IPS-15b (cell line): ENCODE results near the gene KRT82.
"Not testable (repeated sequence)": the region's sequence is repeated elsewhere in the genome, so short reads cannot be mapped to it uniquely, and the experiment has no call there.

ENCODE experiments used
- H3K27me3 ChIP-seq: one replicate; pipeline ENCODE4 v1.6.1; 2013; ENCODE audit warnings: low read length; ENCODE audit not compliant: control insufficient read depth, insufficient read depth
- H3K36me3 ChIP-seq: one replicate; pipeline ENCODE4 v1.6.1; 2013; ENCODE audit warnings: low read length; ENCODE audit not compliant: control insufficient read depth, insufficient read depth
- H3K4me1 ChIP-seq: one replicate; pipeline ENCODE4 v1.6.1; 2013; ENCODE audit warnings: mild to moderate bottlenecking, low read length; ENCODE audit not compliant: control insufficient read depth, insufficient read depth
- H3K4me3 ChIP-seq: one replicate; pipeline ENCODE4 v1.5.1; 2013; ENCODE audit warnings: low read depth, low read length
- H3K9ac ChIP-seq: one replicate; pipeline ENCODE4 v1.6.1; 2013; ENCODE audit warnings: low read depth, mild to moderate bottlenecking, low read length
- H3K9me3 ChIP-seq: one replicate; pipeline ENCODE4 v1.6.1; 2013; ENCODE audit warnings: mild to moderate bottlenecking, low read length; ENCODE audit not compliant: control insufficient read depth, insufficient read depth

Gene KRT82

GRCh38 chr12:52352951-52353350 lies 53.2 kb downstream of the KRT82 start:
- Histone ChIP-seq H3K9me3 (no peaks in the 10 kb centered on the region), H3K36me3 (no peaks in the 10 kb centered on the region), H3K27me3 (peaks cover 2% of the 10 kb centered on the region), H3K9ac (no peak overlapping the region), H3K4me1 (no peaks in the 10 kb centered on the region), H3K4me3 (no peak overlapping the region)

GRCh38 chr12:52351196-52352059 lies 54.7 kb downstream of the KRT82 start:
- no peak overlapping the region for H3K4me3 ChIP-seq
- no peak overlapping the region for H3K9ac ChIP-seq
- no peaks in the 10 kb centered on the region for H3K36me3 ChIP-seq
- no peaks in the 10 kb centered on the region for H3K4me1 ChIP-seq
- no peaks in the 10 kb centered on the region for H3K9me3 ChIP-seq
- H3K27me3 ChIP-seq, result peaks cover 2% of the 10 kb centered on the region

- Histone ChIP-seq H3K4me3 (no peak overlapping the region), H3K4me1 (no peaks in the 10 kb centered on the region)
Observed at GRCh38 chr12:52350786-52351185, 55.3 kb downstream of the KRT82 start.

GRCh38 chr12:52350021-52350620 lies 56.0 kb downstream of the KRT82 start:
- no peaks in the 10 kb centered on the region for H3K36me3 ChIP-seq
- H3K4me3 ChIP-seq, result no peak overlapping the region
- no peaks in the 10 kb centered on the region for H3K9me3 ChIP-seq
- H3K4me1 ChIP-seq, result no peaks in the 10 kb centered on the region
- H3K27me3 ChIP-seq, result peaks cover 2% of the 10 kb centered on the region
- H3K9ac ChIP-seq, result no peak overlapping the region

More at GRCh38 chr12:52350786-52351185, 55.3 kb downstream of the KRT82 start:
- Histone ChIP-seq H3K9me3 (no peaks in the 10 kb centered on the region), H3K36me3 (no peaks in the 10 kb centered on the region), H3K9ac (no peak overlapping the region), H3K27me3 (peaks cover 2% of the 10 kb centered on the region)

GRCh38 chr12:52349196-52349595 lies 56.9 kb downstream of the KRT82 start:
- no peak overlapping the region for H3K9ac ChIP-seq
- no peaks in the 10 kb centered on the region for H3K36me3 ChIP-seq
- H3K4me1 ChIP-seq, result no peaks in the 10 kb centered on the region
- peaks cover 2% of the 10 kb centered on the region for H3K27me3 ChIP-seq
- H3K9me3 ChIP-seq, result no peaks in the 10 kb centered on the region
- H3K4me3 ChIP-seq, result no peak overlapping the region

GRCh38 chr12:52347551-52348510 lies 58.3 kb downstream of the KRT82 start:
- no peaks in the 10 kb centered on the region for H3K36me3 ChIP-seq
- no peaks in the 10 kb centered on the region for H3K9me3 ChIP-seq
- no peak overlapping the region for H3K4me3 ChIP-seq
- H3K9ac ChIP-seq, result no peak overlapping the region
- H3K27me3 ChIP-seq, result peaks cover 2% of the 10 kb centered on the region
- no peaks in the 10 kb centered on the region for H3K4me1 ChIP-seq

GRCh38 chr12:52347016-52347415 lies 59.1 kb downstream of the KRT82 start:
- Histone ChIP-seq H3K27me3 (peaks cover 2% of the 10 kb centered on the region), H3K9me3 (no peaks in the 10 kb centered on the region)

GRCh38 chr12:52346593-52346992 lies 59.5 kb downstream of the KRT82 start:
- Histone ChIP-seq H3K9me3 (no peaks in the 10 kb centered on the region), H3K36me3 (no peaks in the 10 kb centered on the region), H3K9ac (no peak overlapping the region), H3K27me3 (peaks cover 2% of the 10 kb centered on the region), H3K4me3 (no peak overlapping the region), H3K4me1 (no peaks in the 10 kb centered on the region)

More at GRCh38 chr12:52347016-52347415, 59.1 kb downstream of the KRT82 start:
- no peaks in the 10 kb centered on the region for H3K36me3 ChIP-seq
- H3K9ac ChIP-seq, result no peak overlapping the region
- H3K4me1 ChIP-seq, result no peaks in the 10 kb centered on the region
- H3K4me3 ChIP-seq, result no peak overlapping the region

GRCh38 chr12:52345041-52345440 lies 61.1 kb downstream of the KRT82 start:
- H3K36me3 ChIP-seq, H3K4me3 ChIP-seq, H3K9ac ChIP-seq, H3K9me3 ChIP-seq, H3K27me3 ChIP-seq, H3K4me1 ChIP-seq: not testable (repeated sequence)

GRCh38 chr12:52344111-52344510 lies 62.0 kb downstream of the KRT82 start:
- no peaks in the 10 kb centered on the region for H3K4me1 ChIP-seq
- no peak overlapping the region for H3K4me3 ChIP-seq
- H3K9me3 ChIP-seq, result no peaks in the 10 kb centered on the region
- H3K27me3 ChIP-seq, result no peaks in the 10 kb centered on the region
- H3K36me3 ChIP-seq, result no peaks in the 10 kb centered on the region
- H3K9ac ChIP-seq, result no peak overlapping the region
